Fibroblast of lung (primary cell): Measurements from ENCODE around the gene EXPH5. TPM values are rescaled to one million over a fixed set of nuclear protein-coding genes. Genes with fewer than 3 reads are reported as not detected.

ENCODE experiments used
- DNase-seq, 2 donors: peaks; one replicate each; pipeline versions ENCODE4 v3.0.0 to v3.0.0-alpha.2; 2010; ENCODE audit warnings: low read depth in 2 of 2
- H2AFZ ChIP-seq: 2 replicates; pipeline ENCODE4 v1.5.1; 2012; ENCODE audit warnings: low read length, control low read depth, inconsistent platforms
- H3K27ac ChIP-seq: 2 replicates; pipeline ENCODE4 v1.5.1; 2011; ENCODE audit warnings: low read length, control low read depth; ENCODE audit not compliant: insufficient read depth
- H3K27me3 ChIP-seq: 2 replicates; pipeline ENCODE4 v1.5.1; 2011; ENCODE audit warnings: mild to moderate bottlenecking, low read length; ENCODE audit not compliant: control insufficient read depth, insufficient read depth
- H3K36me3 ChIP-seq: 2 replicates; pipeline ENCODE4 v1.5.1; 2011; ENCODE audit warnings: low read length; ENCODE audit not compliant: control insufficient read depth, insufficient read depth
- H3K4me1 ChIP-seq: 2 replicates; pipeline ENCODE4 v1.5.1; 2011; ENCODE audit warnings: low read length; ENCODE audit not compliant: control insufficient read depth, insufficient read depth; ENCODE audit errors: extremely low read depth
- H3K4me2 ChIP-seq: 2 replicates; pipeline ENCODE4 v1.5.1; 2011; ENCODE audit warnings: low read length, control low read depth; ENCODE audit not compliant: insufficient read depth; ENCODE audit errors: extremely low read depth
- H3K4me3 ChIP-seq, 4 experiments: fragments of 200-600 bp in 1 of 4; sonication (generic) in 1 of 4; replicated peaks in 1 of 4; 2 replicates each; pipeline ENCODE4 v1.5.1; 2011 to 2016; ENCODE audit warnings: low read length in 4 of 4, low read depth in 3 of 4, mild to moderate bottlenecking in 3 of 4, control low read depth in 2 of 4, inconsistent platforms in 1 of 4, mixed read lengths in 1 of 4; ENCODE audit not compliant: insufficient read depth in 1 of 4; ENCODE audit errors: control extremely low read depth in 1 of 4
- H3K79me2 ChIP-seq: 2 replicates; pipeline ENCODE4 v1.5.1; 2012; ENCODE audit warnings: mild to moderate bottlenecking, low read length, inconsistent platforms; ENCODE audit not compliant: control insufficient read depth, insufficient read depth
- H3K9ac ChIP-seq: 2 replicates; pipeline ENCODE4 v1.5.1; 2011; ENCODE audit warnings: mild to moderate bottlenecking, low read length, control low read depth; ENCODE audit not compliant: insufficient read depth
- H3K9me3 ChIP-seq: 2 replicates; pipeline ENCODE4 v1.5.1; 2012; ENCODE audit warnings: low read depth, low read length; ENCODE audit not compliant: control insufficient read depth, insufficient read depth
- H4K20me1 ChIP-seq: 2 replicates; pipeline ENCODE4 v1.5.1; 2011; ENCODE audit warnings: low read length; ENCODE audit not compliant: control insufficient read depth, insufficient read depth; ENCODE audit errors: extremely low read depth
- CTCF ChIP-seq, 2 donors: IDR thresholded peaks in 1 of 2; conservative IDR thresholded peaks in 1 of 2; 1 replicate in 1 of 2; 2 replicates in 1 of 2; pipeline ENCODE4 v1.5.1; 2011 to 2012; ENCODE audit warnings: low read length in 2 of 2, control low read depth in 1 of 2, inconsistent platforms in 1 of 2, low read depth in 1 of 2, mild to moderate bottlenecking in 1 of 2
- EZH2 ChIP-seq: IDR thresholded peaks from 2 replicates; pipeline ENCODE4 v1.5.1; 2012; ENCODE audit warnings: low read length, control low read depth, mild to moderate bottlenecking; ENCODE audit errors: missing control alignments
- polyA plus RNA-seq, 2 donors: library from polyadenylated mRNA; depleted of rRNA in 1 of 2; stranded (reverse) in 1 of 2; unstranded in 1 of 2; fragments of >200 nt; gene quantifications; 2 replicates each; pipeline ENCODE4 v1.2.1, GENCODE V29; 2011 to 2012; ENCODE audit warnings: missing spikeins in 1 of 2
- total RNA-seq: library from RNA; depleted of rRNA; stranded (reverse); fragments of >200 nt; gene quantifications from 2 replicates; pipeline ENCODE4 v1.2.1, GENCODE V29; 2014

The EXPH5 gene
- total and polyA plus RNA-seq, 2 donors (not counting 1 experiment from before 2014, with no cell fraction given): 2.9 to 11.2 TPM

GRCh38 chr11:108541531-108541930, 52.0 kb downstream of the EXPH5 start:
- no peak overlapping the region for H3K9ac ChIP-seq
- no peak overlapping the region for H3K4me2 ChIP-seq
- DNase-seq: no peak
- H3K4me1 ChIP-seq: no peaks in the 10 kb centered on the region
- H3K27ac ChIP-seq: no peak overlapping the region
- no peak overlapping the region for H3K4me3 ChIP-seq
- TF ChIP-seq EZH2 (no peak), CTCF (conservative IDR thresholded peaks at IDR 0.05 in 1 of 2, IDR thresholded peaks at IDR 0.05 in 1 of 2; ENCODE audit: low read depth in 1 of 2, low read length in 2 of 2) (no peak)
- no peaks in the 10 kb centered on the region for H3K36me3 ChIP-seq
- H2AFZ ChIP-seq: no peak overlapping the region
- H3K27me3 ChIP-seq: no peaks in the 10 kb centered on the region
- H4K20me1 ChIP-seq: no peaks in the 10 kb centered on the region
- no peaks in the 10 kb centered on the region for H3K9me3 ChIP-seq
- no peaks in the 10 kb centered on the region for H3K79me2 ChIP-seq

- no peak for DNase-seq
- no peaks in the 10 kb centered on the region for H3K79me2 ChIP-seq
- H2AFZ ChIP-seq: no peak overlapping the region
- no peaks in the 10 kb centered on the region for H3K4me1 ChIP-seq
- TF ChIP-seq CTCF (conservative IDR thresholded peaks at IDR 0.05 in 1 of 2, IDR thresholded peaks at IDR 0.05 in 1 of 2; ENCODE audit: low read depth in 1 of 2, low read length in 2 of 2) (no peak), EZH2 (no peak)
- no peaks in the 10 kb centered on the region for H3K9me3 ChIP-seq
- H3K27ac ChIP-seq: no peak overlapping the region
- no peak overlapping the region for H3K4me3 ChIP-seq
- no peaks in the 10 kb centered on the region for H4K20me1 ChIP-seq
- no peak overlapping the region for H3K9ac ChIP-seq
- H3K4me2 ChIP-seq: no peak overlapping the region
- H3K27me3 ChIP-seq: no peaks in the 10 kb centered on the region
- H3K36me3 ChIP-seq: no peaks in the 10 kb centered on the region
Observed at GRCh38 chr11:108538502-108538901, 55.1 kb downstream of the EXPH5 start.

GRCh38 chr11:108538022-108538424, 55.5 kb downstream of the EXPH5 start:
- peak overlapping the region; percentile 21 for H2AFZ ChIP-seq
- DNase-seq: peak in 1 of 2 donors; percentile 7

More at GRCh38 chr11:108538022-108538424, 55.5 kb downstream of the EXPH5 start:
- no peaks in the 10 kb centered on the region for H3K36me3 ChIP-seq
- H4K20me1 ChIP-seq: no peaks in the 10 kb centered on the region
- H3K27me3 ChIP-seq: no peaks in the 10 kb centered on the region
- H3K4me3 ChIP-seq: no peak overlapping the region
- H3K9me3 ChIP-seq: no peaks in the 10 kb centered on the region
- H3K79me2 ChIP-seq: no peaks in the 10 kb centered on the region
- TF ChIP-seq EZH2: no peak
- no peak for TF ChIP-seq CTCF (conservative IDR thresholded peaks at IDR 0.05 in 1 of 2, IDR thresholded peaks at IDR 0.05 in 1 of 2; ENCODE audit: low read depth in 1 of 2, low read length in 2 of 2)
- no peaks in the 10 kb centered on the region for H3K4me1 ChIP-seq
- no peak overlapping the region for H3K27ac ChIP-seq
- H3K4me2 ChIP-seq: no peak overlapping the region
- H3K9ac ChIP-seq: no peak overlapping the region
